ENCODE measurements around the gene DNAJC8.

The DNAJC8 gene

GRCh38 chr1:28232558-28233263 lies at the start of gene DNAJC8:
DNAJC8 (minus strand) TSS chr1:28233029; CDS start chr1:28232998, 31 bp downstream.
- Histone ChIP-seq H3K27ac (ENCODE audit: low read depth, low read length) (peak within 1 kb of the TSS; percentile 45), H4K20me1 (ENCODE audit: control insufficient read depth, insufficient read depth, low read depth, low read length) (no peaks in the 10 kb centered on the region; the same call in 1 of the 2 replicates), H3K79me2 (ENCODE audit: control insufficient read depth, low read length) (peaks cover 70% of the 10 kb centered on the region)

DNA sequence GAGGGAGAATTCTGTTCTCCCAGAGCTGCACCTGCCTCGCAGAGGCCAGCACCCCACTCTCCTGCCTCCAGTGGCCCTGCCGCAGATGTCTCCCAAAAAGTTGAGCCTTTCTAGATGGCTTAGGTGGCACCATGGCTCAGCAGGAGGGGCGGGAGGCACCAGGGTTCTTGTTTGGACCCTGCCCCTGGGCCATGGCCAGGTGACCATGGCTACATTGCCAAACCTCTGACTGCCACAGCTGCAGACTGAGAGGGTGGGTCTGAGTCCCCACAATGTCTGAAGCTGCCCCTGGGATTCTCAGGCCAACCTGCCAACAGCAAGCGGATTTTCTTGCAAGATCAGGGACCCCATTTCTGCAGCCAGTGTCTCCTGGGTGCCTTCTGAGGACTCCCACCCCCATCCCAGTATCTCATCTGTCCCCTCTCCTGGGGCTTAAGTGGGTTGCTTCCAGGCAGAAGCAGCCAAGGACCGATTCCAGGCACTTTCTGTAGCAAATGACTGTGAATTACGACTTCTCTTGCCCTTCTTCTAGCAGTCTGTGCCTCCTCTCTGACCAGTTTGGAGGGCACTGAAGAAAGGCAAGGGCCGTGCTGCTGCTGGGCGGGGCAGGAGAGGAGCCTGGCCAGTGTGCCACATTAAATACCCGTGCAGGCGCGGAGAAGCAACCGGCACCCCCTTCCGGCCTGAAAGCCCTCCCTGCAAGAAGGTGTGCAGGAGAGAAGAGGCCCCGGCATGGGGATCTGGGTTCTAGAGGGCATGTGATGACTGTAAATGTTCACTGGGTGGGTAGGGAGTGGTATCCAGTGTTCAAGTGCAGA lies 49.0 kb upstream of the DNAJC8 start:
- H3K4me1 ChIP-seq (ENCODE audit: control insufficient read depth, low read length) = no peaks in the 10 kb centered on the region
- no peaks in the 10 kb centered on the region for H4K20me1 ChIP-seq (ENCODE audit: control insufficient read depth, insufficient read depth, low read depth, low read length)
- no peak overlapping the region for H3K27ac ChIP-seq (ENCODE audit: low read depth, low read length)
- H3F3A ChIP-seq (ENCODE audit: control insufficient read depth, insufficient read depth) = no peaks in the 10 kb centered on the region
- no peaks in the 10 kb centered on the region for H3K79me2 ChIP-seq (ENCODE audit: control insufficient read depth, low read length)
- H3K4me3 ChIP-seq (ENCODE audit: low read length) = no peak overlapping the region
- no peak overlapping the region for H3K4me2 ChIP-seq (ENCODE audit: low read length)
- peaks cover 14% of the 10 kb centered on the region for H3K36me3 ChIP-seq (ENCODE audit: control insufficient read depth, low read length)
- TF ChIP-seq, protein P1, sequence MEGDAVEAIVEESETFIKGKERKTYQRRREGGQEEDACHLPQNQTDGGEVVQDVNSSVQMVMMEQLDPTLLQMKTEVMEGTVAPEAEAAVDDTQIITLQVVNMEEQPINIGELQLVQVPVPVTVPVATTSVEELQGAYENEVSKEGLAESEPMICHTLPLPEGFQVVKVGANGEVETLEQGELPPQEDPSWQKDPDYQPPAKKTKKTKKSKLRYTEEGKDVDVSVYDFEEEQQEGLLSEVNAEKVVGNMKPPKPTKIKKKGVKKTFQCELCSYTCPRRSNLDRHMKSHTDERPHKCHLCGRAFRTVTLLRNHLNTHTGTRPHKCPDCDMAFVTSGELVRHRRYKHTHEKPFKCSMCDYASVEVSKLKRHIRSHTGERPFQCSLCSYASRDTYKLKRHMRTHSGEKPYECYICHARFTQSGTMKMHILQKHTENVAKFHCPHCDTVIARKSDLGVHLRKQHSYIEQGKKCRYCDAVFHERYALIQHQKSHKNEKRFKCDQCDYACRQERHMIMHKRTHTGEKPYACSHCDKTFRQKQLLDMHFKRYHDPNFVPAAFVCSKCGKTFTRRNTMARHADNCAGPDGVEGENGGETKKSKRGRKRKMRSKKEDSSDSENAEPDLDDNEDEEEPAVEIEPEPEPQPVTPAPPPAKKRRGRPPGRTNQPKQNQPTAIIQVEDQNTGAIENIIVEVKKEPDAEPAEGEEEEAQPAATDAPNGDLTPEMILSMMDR (IDR thresholded peaks at IDR 0.05; ENCODE audit: low read depth, low read length, poor library complexity, severe bottlenecking) = no peak
- no peak for TF ChIP-seq EZH2phosphoT487 (IDR thresholded peaks at IDR 0.05; ENCODE audit: borderline replicate concordance, low read length)
- H3K27me3 ChIP-seq (ENCODE audit: control insufficient read depth, low read length) = no peaks in the 10 kb centered on the region
- no peaks in the 10 kb centered on the region for H3K9me2 ChIP-seq (replicated peaks; ENCODE audit: control insufficient read depth, low read length)
- H3K9me3 ChIP-seq (ENCODE audit: control insufficient read depth, insufficient read depth, low read length) = no peaks in the 10 kb centered on the region

More at GRCh38 chr1:28232558-28233263, at the start of gene DNAJC8:
- Histone ChIP-seq H3K4me2 (ENCODE audit: low read length) (peak within 1 kb of the TSS; percentile 83), H3K36me3 (ENCODE audit: control insufficient read depth, low read length) (peaks cover 52% of the 10 kb centered on the region), H3K27me3 (ENCODE audit: control insufficient read depth, low read length) (no peaks in the 10 kb centered on the region), H3K4me1 (ENCODE audit: control insufficient read depth, low read length) (peaks cover 49% of the 10 kb centered on the region), H3K9me3 (ENCODE audit: control insufficient read depth, insufficient read depth, low read length) (no peaks in the 10 kb centered on the region), H3K4me3 (ENCODE audit: low read length) (peak within 1 kb of the TSS; percentile 97), H3F3A (ENCODE audit: control insufficient read depth, insufficient read depth) (peaks cover 15% of the 10 kb centered on the region), H3K9me2 (replicated peaks; ENCODE audit: control insufficient read depth, low read length) (no peaks in the 10 kb centered on the region)
- TF ChIP-seq EZH2phosphoT487 (IDR thresholded peaks at IDR 0.05; ENCODE audit: borderline replicate concordance, low read length) = no peak
- TF ChIP-seq, protein P1 (IDR thresholded peaks at IDR 0.05; ENCODE audit: low read depth, low read length, poor library complexity, severe bottlenecking) = no peak

- Histone ChIP-seq H3K4me3 (ENCODE audit: low read length) (no peak overlapping the region), H3F3A (ENCODE audit: control insufficient read depth, insufficient read depth) (no peaks in the 10 kb centered on the region), H3K9me2 (replicated peaks; ENCODE audit: control insufficient read depth, low read length) (no peaks in the 10 kb centered on the region), H3K27ac (ENCODE audit: low read depth, low read length) (no peak overlapping the region), H3K4me1 (ENCODE audit: control insufficient read depth, low read length) (no peaks in the 10 kb centered on the region), H3K9me3 (ENCODE audit: control insufficient read depth, insufficient read depth, low read length) (no peaks in the 10 kb centered on the region), H3K27me3 (ENCODE audit: control insufficient read depth, low read length) (no peaks in the 10 kb centered on the region), H3K4me2 (ENCODE audit: low read length) (no peak overlapping the region), H3K79me2 (ENCODE audit: control insufficient read depth, low read length) (no peaks in the 10 kb centered on the region), H4K20me1 (ENCODE audit: control insufficient read depth, insufficient read depth, low read depth, low read length) (no peaks in the 10 kb centered on the region), H3K36me3 (ENCODE audit: control insufficient read depth, low read length) (peaks cover 14% of the 10 kb centered on the region)
- TF ChIP-seq EZH2phosphoT487 (IDR thresholded peaks at IDR 0.05; ENCODE audit: borderline replicate concordance, low read length) = no peak
- TF ChIP-seq, protein P1 (IDR thresholded peaks at IDR 0.05; ENCODE audit: low read depth, low read length, poor library complexity, severe bottlenecking) = no peak
These were observed 48.1 kb upstream of the DNAJC8 start for GRCh38 chr1:28280977-28281381.

Data from DOHH2 (cell line).